ENCODE results near the gene TMEM250.
"Not testable (repeated sequence)": the region's sequence is repeated elsewhere in the genome, so short reads cannot be mapped to it uniquely, and the experiment has no call there.

The TMEM250 gene

GRCh38 chr9:136152931-136153330 is 34.3 kb upstream of the TMEM250 start:
- no peak for TF ChIP-seq CTCF (conservative IDR thresholded peaks at IDR 0.05; ENCODE audit: low read depth)
- no peak overlapping the region for H3K27ac ChIP-seq
- DNase-seq (ENCODE audit: low spot score) = no peak
- ChIA-PET CTCF (interaction anchor here (0.6 kb wide), 1 partner anchor 295 kb away, joined by 3 read pairs; no protein-coding TSS in a partner anchor), POLR2A (ENCODE audit: low non-redundant PET) (no interaction called here)

DNA sequence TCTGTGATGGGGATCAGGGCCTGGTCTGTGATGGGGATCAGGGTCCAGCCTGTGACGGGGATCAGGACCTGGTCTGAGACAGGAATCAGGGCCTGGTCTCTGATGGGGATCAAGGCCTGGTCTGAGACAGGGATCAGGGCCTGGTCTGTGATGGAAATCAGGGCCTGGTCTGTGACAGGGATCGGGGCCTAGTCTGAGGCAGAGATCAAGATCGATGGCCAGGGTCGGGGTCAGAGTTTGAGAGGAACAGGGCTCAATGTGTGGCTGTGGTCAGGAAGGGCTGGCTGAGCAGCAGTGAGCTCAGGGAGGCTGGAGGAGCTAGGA is 33.8 kb upstream of the TMEM250 start:
- ChIA-PET CTCF (interaction anchor here (0.6 kb wide), 1 partner anchor 295 kb away, joined by 3 read pairs; no protein-coding TSS in a partner anchor), POLR2A (ENCODE audit: low non-redundant PET) (no interaction called here)
- H3K27ac ChIP-seq = no peak overlapping the region
- no peak for DNase-seq (ENCODE audit: low spot score)
- no peak for TF ChIP-seq CTCF (conservative IDR thresholded peaks at IDR 0.05; ENCODE audit: low read depth)

- DNase-seq (ENCODE audit: low spot score) = no peak
- ChIA-PET CTCF (interaction anchor here (0.6 kb wide), 4 partner anchors 19 to 295 kb away, joined by 3 read pairs; no protein-coding TSS in a partner anchor), POLR2A (ENCODE audit: low non-redundant PET) (no interaction called here)
- H3K27ac ChIP-seq = no peak overlapping the region
- TF ChIP-seq CTCF (conservative IDR thresholded peaks at IDR 0.05; ENCODE audit: low read depth) = no peak
These were observed 33.3 kb upstream of the TMEM250 start for GRCh38 chr9:136151848-136152542.

- TF ChIP-seq CTCF (conservative IDR thresholded peaks at IDR 0.05; ENCODE audit: low read depth) = no peak
- CTCF ChIA-PET = interaction anchor here (0.6 kb wide), 3 partner anchors 19 to 126 kb away, joined by 3 read pairs; no protein-coding TSS in a partner anchor
- no peak for DNase-seq (ENCODE audit: low spot score)
- no peak overlapping the region for H3K27ac ChIP-seq
- POLR2A ChIA-PET (ENCODE audit: low non-redundant PET) = no interaction called here
These were observed 32.6 kb upstream of the TMEM250 start for GRCh38 chr9:136151214-136151804.

DNA sequence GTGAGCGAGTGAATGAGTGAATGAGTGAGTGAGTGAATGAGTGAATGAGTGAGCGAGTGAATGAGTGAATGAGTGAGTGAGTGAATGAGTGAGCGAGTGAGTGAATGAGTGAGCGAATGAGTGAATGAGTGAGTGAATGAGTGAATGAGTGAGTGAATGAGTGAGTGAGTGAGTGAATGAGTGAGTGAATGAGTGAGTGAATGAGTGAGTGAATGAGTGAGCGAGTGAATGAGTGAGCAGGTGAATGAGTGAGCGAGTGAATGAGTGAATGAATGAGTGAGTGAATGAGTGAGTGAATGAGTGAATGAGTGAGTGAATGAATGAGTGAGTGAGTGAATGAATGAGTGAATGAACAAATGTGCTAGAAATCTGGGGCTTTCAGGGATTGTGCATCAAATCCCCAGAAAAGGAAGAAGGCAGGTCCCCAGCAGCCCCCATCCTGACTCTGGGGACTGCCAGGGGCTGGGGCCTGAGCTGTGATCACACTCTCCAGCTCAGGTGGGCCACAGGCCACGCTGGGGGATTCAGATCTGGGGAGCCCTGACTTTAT is 32.1 kb upstream of the TMEM250 start:
- DNase-seq (ENCODE audit: low spot score); POLR2A ChIA-PET (ENCODE audit: low non-redundant PET); H3K27ac ChIP-seq; CTCF ChIA-PET: not testable (repeated sequence)

GRCh38 chr9:136149853-136150252 is 31.2 kb upstream of the TMEM250 start:
- ChIA-PET POLR2A (ENCODE audit: low non-redundant PET) (no interaction called here), CTCF (no interaction called here)
- DNase-seq (ENCODE audit: low spot score) = no peak
- no peak overlapping the region for H3K27ac ChIP-seq
- no peak for TF ChIP-seq CTCF (conservative IDR thresholded peaks at IDR 0.05; ENCODE audit: low read depth)

- DNase-seq (ENCODE audit: low spot score) = no peak
- TF ChIP-seq CTCF (conservative IDR thresholded peaks at IDR 0.05; ENCODE audit: low read depth) = no peak
- POLR2A ChIA-PET (ENCODE audit: low non-redundant PET) = no interaction called here
- CTCF ChIA-PET = interaction anchor here (0.7 to 0.9 kb wide), 2 partner anchors 11 to 196 kb away, joined by 3 to 7 read pairs; no protein-coding TSS in a partner anchor
- no peak overlapping the region for H3K27ac ChIP-seq
These were observed 30.7 kb upstream of the TMEM250 start for GRCh38 chr9:136149337-136149736.
